Right lobe of liver (tissue), 6 donors: Measurements from ENCODE around the gene COX17. TPM values are rescaled to one million over a fixed set of nuclear protein-coding genes. Genes with fewer than 3 reads are reported as not detected.

Experiments used
- ATAC-seq, 4 donors: fragments of 200-7000 bp; cut with Tn5 transposase; one replicate each; pipeline ENCODE4 v1.9.1; 2020; ENCODE audit warnings: mild to moderate bottlenecking in 4 of 4, moderate library complexity in 4 of 4
- DNase-seq, 3 donors: peaks; one replicate each; pipeline ENCODE4 v3.0.0-alpha.2; 2020
- H3K27ac ChIP-seq, 3 donors: fragments of 200-600 bp; one replicate each; pipeline ENCODE4 v1.8.0; 2022
- H3K27me3 ChIP-seq, 2 donors: fragments of 200-600 bp; one replicate each; pipeline ENCODE4 v1.8.0; 2022
- H3K36me3 ChIP-seq, 4 donors: fragments of 200-600 bp; sonication (generic) in 1 of 4; one replicate each; pipeline versions ENCODE4 v1.5.1 to v1.8.0; 2017 to 2022; ENCODE audit warnings: control low read depth in 1 of 4
- H3K4me1 ChIP-seq, 4 donors: fragments of 200-600 bp; sonication (generic) in 1 of 4; one replicate each; pipeline versions ENCODE4 v1.5.1 to v1.8.0; 2017 to 2022; ENCODE audit warnings: control low read depth in 1 of 4
- H3K4me3 ChIP-seq, 3 donors: fragments of 200-600 bp; one replicate each; pipeline ENCODE4 v1.8.0; 2022
- H3K9me3 ChIP-seq, 4 donors: fragments of 200-600 bp; sonication (generic) in 1 of 4; one replicate each; pipeline versions ENCODE4 v1.5.1 to v1.8.0; 2017 to 2022; ENCODE audit warnings: control low read depth in 1 of 4
- CTCF ChIP-seq, 4 donors: fragments of 200-600 bp in 3 of 4; fragments of 450-650 bp in 1 of 4; IDR thresholded peaks; one replicate each; pipeline versions ENCODE4 v1.5.1 to v1.8.0; 2016 to 2022; ENCODE audit warnings: antibody characterized with exemption in 4 of 4, mild to moderate bottlenecking in 2 of 4
- POLR2A ChIP-seq: fragments of 450-650 bp; IDR thresholded peaks from one replicate; pipeline ENCODE4 v1.6.1; 2017; ENCODE audit warnings: antibody characterized with exemption, mild to moderate bottlenecking
- WGBS: methylation state at CpG from one replicate; pipeline ENCODE4 v1.1.6; 2018; ENCODE audit warnings: low coverage, low lambda C conversion rate; ENCODE audit not compliant: insufficient coverage; ENCODE audit errors: missing lambda C conversion rate; 5-methylcytosine and 5-hydroxymethylcytosine counted together
- intact Hi-C, 2 donors: fragments of 100-400 bp; cut with DNase I; formaldehyde crosslinking; loops; one replicate each; pipeline versions ENCODE4 v1.11.2 to v1.14.1; 2022
- total RNA-seq, 6 experiments: library from RNA; depleted of rRNA in 2 of 6; stranded (reverse); fragments of >200 nt in 2 of 6; fragmentation: NEBNext Ultra II Directional in 3 of 6; extraction: Animal tissue kit (Norgen Biotek cat#: 25700) in 3 of 6; gene quantifications; one replicate each; pipeline versions ENCODE4 v1.1.0 to v1.2.4, GENCODE V29; 2016 to 2023
- donor health status: DM: no; HTN: yes; CAD: no.
- donor health status: DM: no; HTN: no; CAD: no.
- donor health status: DM: no; HTN: no; CAD: no.
- donor health status: DM: no; HTN: yes; CAD: no.
- donor health status: DM: no; HTN: yes; CAD: no.

COX17 gene
- total RNA-seq, 6 experiments from 2014 or later = 23.9 to 40.8 (median 33.0) TPM

- no peaks in the 10 kb centered on the region for H3K36me3 ChIP-seq
- H3K27ac ChIP-seq = no peak overlapping the region
- intact Hi-C loops = no loop called here
- H3K27me3 ChIP-seq = no peaks in the 10 kb centered on the region
- 81% methylated on average over 2 of the region's 2 CpGs for WGBS
- TF ChIP-seq POLR2A = no peak
- no peak for TF ChIP-seq CTCF (IDR thresholded peaks at IDR 0.05)
- no peak for DNase-seq
- H3K4me1 ChIP-seq = no peaks in the 10 kb centered on the region
- H3K9me3 ChIP-seq = no peaks in the 10 kb centered on the region
- no peak overlapping the region for H3K4me3 ChIP-seq
- ATAC-seq = no peak
Measured at GRCh38 chr3:119639494-119640350, 37.5 kb downstream of the COX17 start.

DNA sequence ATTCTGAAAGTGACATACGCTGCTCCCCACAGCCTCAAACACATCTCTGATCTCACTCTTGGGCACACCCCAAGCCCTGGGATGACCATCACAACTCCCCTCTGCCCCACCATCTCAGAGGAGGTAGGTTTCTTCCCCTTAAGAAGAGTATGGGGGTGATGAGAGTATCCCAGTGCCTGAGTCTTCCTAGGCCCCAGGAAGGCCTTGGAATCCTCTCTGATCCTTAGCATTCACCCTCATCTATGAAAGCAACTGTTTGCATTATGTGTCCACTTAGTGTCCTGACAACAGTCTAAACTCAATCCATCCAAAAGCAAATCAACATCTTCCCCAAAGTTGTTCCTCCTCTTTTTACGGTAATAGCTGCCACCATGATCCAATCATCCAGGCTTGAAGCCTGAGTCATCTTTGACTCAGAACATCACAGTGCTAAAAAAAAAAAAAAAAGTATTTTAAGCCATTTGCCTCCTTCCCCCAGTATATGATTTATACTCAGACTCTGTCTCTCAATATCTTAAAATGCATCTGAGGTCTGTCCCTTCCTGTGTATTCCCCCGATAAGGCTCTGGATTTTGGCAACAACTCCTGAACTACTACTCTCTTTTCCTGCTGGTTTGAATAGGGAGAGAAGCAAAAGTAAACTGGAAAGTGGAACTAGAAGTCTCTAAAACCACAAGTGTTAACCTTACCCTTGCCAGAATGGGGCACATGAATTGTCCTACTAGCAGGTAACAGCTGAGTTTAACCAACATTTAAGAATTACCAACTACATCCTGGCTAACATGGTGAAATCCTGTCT, 39.3 kb downstream of the COX17 start:
- no peaks in the 10 kb centered on the region for H3K27me3 ChIP-seq
- no peak for DNase-seq
- intact Hi-C loops = no loop called here
- no peaks in the 10 kb centered on the region for H3K4me1 ChIP-seq
- H3K36me3 ChIP-seq = no peaks in the 10 kb centered on the region
- H3K9me3 ChIP-seq = no peaks in the 10 kb centered on the region
- peak in 2 of 4 donors; percentile 32 to 53 for ATAC-seq
- peak overlapping the region in 2 of 3 donors; percentile 19 to 65 for H3K27ac ChIP-seq
- WGBS = 46% methylated on average over 2 of the region's 3 CpGs
- TF ChIP-seq CTCF (IDR thresholded peaks at IDR 0.05) = no peak
- TF ChIP-seq POLR2A = no peak
- H3K4me3 ChIP-seq = no peak overlapping the region

- 91% methylated on average over 4 of the region's 4 CpGs for WGBS
- DNase-seq (no peak), ATAC-seq (no peak)
- no peak overlapping the region for H3K27ac ChIP-seq
- H3K9me3 ChIP-seq = no peaks in the 10 kb centered on the region
- intact Hi-C loops = no loop called here
- no peak for TF ChIP-seq CTCF (IDR thresholded peaks at IDR 0.05)
- no peak for TF ChIP-seq POLR2A
- H3K4me3 ChIP-seq = no peak overlapping the region
- H3K36me3 ChIP-seq = no peaks in the 10 kb centered on the region
- H3K4me1 ChIP-seq = no peaks in the 10 kb centered on the region
- no peaks in the 10 kb centered on the region for H3K27me3 ChIP-seq
Measured at GRCh38 chr3:119636891-119637611, 40.2 kb downstream of the COX17 start.

DNA sequence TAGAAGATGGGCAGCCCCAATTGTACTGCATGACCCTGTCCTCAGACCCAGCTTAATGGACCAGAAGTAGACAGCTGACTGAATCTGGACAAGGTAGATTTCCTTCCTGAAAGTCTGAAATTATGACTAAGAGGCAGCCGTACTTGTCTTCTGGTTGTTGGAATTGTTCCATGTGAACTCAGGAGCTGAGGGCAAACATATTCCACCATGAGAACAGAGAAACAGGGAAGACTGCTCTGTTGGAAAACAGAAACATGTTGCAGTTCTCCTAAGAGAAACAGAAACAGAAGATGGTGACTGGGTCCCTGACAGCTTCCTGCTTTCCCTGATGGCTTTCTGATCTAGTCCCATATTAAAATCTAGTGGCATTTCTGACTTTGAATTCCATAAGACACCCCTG, 41.0 kb downstream of the COX17 start:
- TF ChIP-seq POLR2A = no peak
- no peak for TF ChIP-seq CTCF (IDR thresholded peaks at IDR 0.05)
- Histone ChIP-seq H3K27me3 (no peaks in the 10 kb centered on the region), H3K9me3 (no peaks in the 10 kb centered on the region), H3K27ac (no peak overlapping the region), H3K4me3 (no peak overlapping the region), H3K4me1 (no peaks in the 10 kb centered on the region), H3K36me3 (no peaks in the 10 kb centered on the region)
- 0% methylated on average over 1 of the region's 1 CpG for WGBS
- DNase-seq = no peak
- intact Hi-C loops = no loop called here
- ATAC-seq = peak in 2 of 4 donors; percentile 9 to 19
